HG02610 (cell line): ENCODE measurements around the gene PPP1R15B.

Source experiments
- ATAC-seq: cut with Tn5 transposase; IDR thresholded peaks from one replicate; pipeline ENCODE4 v1.9.1; 2021; ENCODE audit warnings: mild to moderate bottlenecking, moderate library complexity; ENCODE audit not compliant: unreplicated experiment

Gene PPP1R15B

GRCh38 chr1:204411451-204412204 is at the start of gene PPP1R15B:
Gene PPP1R15B, minus strand, starts transcription at chr1:204411817. Its CDS starts 406 bp downstream, at chr1:204411411.
- ATAC-seq, result peak; percentile 84

- no peak for ATAC-seq
Measured at GRCh38 chr1:204460346-204460745, 48.7 kb upstream of the PPP1R15B start.

- no peak for ATAC-seq
Measured at GRCh38 chr1:204459706-204460105, 48.1 kb upstream of the PPP1R15B start.

- no peak for ATAC-seq
Measured at GRCh38 chr1:204457666-204458065, 46.0 kb upstream of the PPP1R15B start.

GRCh38 chr1:204456826-204457442 is 45.3 kb upstream of the PPP1R15B start:
- ATAC-seq, result no peak

- ATAC-seq, result no peak
Measured at GRCh38 chr1:204455831-204456145, 44.2 kb upstream of the PPP1R15B start.

GRCh38 chr1:204455063-204455830 is 43.6 kb upstream of the PPP1R15B start:
- no peak for ATAC-seq

GRCh38 chr1:204454476-204454875 is 42.9 kb upstream of the PPP1R15B start:
- no peak for ATAC-seq

GRCh38 chr1:204453141-204453772 is 41.6 kb upstream of the PPP1R15B start:
- peak; percentile 87 for ATAC-seq

GRCh38 chr1:204451352-204452124 is 39.9 kb upstream of the PPP1R15B start:
- ATAC-seq, result no peak

GRCh38 chr1:204450461-204451257 is 39.0 kb upstream of the PPP1R15B start:
- no peak for ATAC-seq

GRCh38 chr1:204449678-204450280 is 38.2 kb upstream of the PPP1R15B start:
- no peak for ATAC-seq

- ATAC-seq, result no peak
Measured at GRCh38 chr1:204448991-204449677, 37.5 kb upstream of the PPP1R15B start.

- ATAC-seq, result no peak
Measured at GRCh38 chr1:204448344-204448964, 36.8 kb upstream of the PPP1R15B start.

- no peak for ATAC-seq
Measured at GRCh38 chr1:204447736-204448135, 36.1 kb upstream of the PPP1R15B start.

- no peak for ATAC-seq
Measured at GRCh38 chr1:204447190-204447589, 35.6 kb upstream of the PPP1R15B start.

- peak; percentile 66 for ATAC-seq
Measured at GRCh38 chr1:204446413-204447111, 34.9 kb upstream of the PPP1R15B start.
